GM12874 (cell line): ENCODE measurements around the gene CCP110.
A peak's percentile ranks its signal among the peaks of the same experiment; 100 is the strongest.

Experiments used
- CTCF ChIP-seq: IDR thresholded peaks from 2 replicates; pipeline ENCODE4 v1.5.1; 2011; ENCODE audit warnings: low read depth, mild to moderate bottlenecking, control low read depth, low read length, moderate library complexity; ENCODE audit not compliant: insufficient read depth

The CCP110 gene

DNA sequence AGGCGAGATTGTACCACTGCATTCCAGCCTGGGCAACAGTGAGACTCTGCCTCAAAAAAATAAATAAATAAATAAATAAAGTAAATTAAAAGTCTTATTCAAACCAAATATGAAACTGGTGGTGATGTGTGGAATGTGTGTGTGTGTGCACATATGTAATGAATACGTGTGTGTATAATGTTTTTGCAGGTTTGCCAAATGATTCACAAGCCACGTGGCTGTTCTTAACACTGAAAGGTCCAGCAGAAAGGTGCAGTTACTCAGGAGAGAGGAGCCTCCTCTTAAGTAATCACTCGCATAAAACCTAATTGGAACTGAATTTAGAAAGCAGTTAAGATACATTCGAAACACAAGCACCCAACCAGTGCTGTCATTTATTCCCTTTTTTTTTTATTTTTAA, 24.7 kb upstream of the CCP110 start:
- no peak for TF ChIP-seq CTCF

GRCh38 chr16:19499481-19499880, 24.3 kb upstream of the CCP110 start:
- no peak for TF ChIP-seq CTCF

- TF ChIP-seq CTCF, result peak; percentile 62
Measured at GRCh38 chr16:19502395-19503131, 21.2 kb upstream of the CCP110 start.

GRCh38 chr16:19503461-19504075, 20.2 kb upstream of the CCP110 start:
- TF ChIP-seq CTCF, result no peak

GRCh38 chr16:19505600-19506303, 18.0 kb upstream of the CCP110 start:
- no peak for TF ChIP-seq CTCF

DNA sequence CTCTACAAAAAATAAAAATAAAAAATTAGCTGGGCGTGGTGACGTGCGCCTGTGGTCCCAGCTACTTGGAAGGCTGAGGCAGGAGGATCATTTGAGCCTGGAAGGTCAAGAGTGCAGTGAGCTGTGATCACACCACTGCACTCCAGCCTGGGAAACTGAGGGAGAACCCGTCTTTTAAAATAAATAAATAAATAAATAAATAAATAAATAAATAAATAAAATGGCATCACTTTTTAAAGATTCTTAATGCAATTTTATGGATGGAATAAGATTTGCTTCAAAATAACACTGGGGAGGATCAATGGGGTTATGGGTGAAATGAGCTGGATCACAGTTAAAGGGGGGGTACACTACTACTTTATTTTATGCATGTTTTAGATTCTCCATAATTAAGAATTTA, 16.8 kb upstream of the CCP110 start:
- no peak for TF ChIP-seq CTCF

DNA sequence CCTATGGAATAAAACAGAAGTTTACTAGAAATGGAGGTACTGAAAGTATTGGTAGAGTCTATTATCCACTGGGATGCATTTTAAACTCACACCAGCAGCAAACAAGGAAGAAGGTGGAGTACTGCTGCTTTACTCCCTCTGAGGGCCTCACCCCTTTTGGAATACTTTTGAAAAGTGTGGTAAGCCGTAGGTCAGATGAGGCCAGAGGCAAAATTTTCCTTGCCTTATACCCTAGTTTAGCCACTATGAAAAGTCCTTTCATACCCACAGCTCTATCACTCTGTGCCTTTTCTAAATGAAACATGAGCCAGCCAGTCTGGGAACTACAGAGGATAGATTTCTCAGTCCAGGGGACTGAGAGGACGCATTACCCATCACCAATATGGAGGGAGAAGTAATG, 15.9 kb upstream of the CCP110 start:
- TF ChIP-seq CTCF, result no peak
